Neural progenitor cell (in vitro differentiated cells): ENCODE results near the gene ZNF469. TPM values are rescaled to one million over a fixed set of nuclear protein-coding genes. Genes with fewer than 3 reads are reported as not detected.

Experiments
- DNase-seq: peaks from one replicate; pipeline ENCODE4 v3.0.0-alpha.2; 2016; ENCODE audit warnings: low spot score
- H2AFZ ChIP-seq: fragments of 200-600 bp; sonication (generic); replicated peaks from 2 replicates; pipeline ENCODE4 v1.6.1; 2016; ENCODE audit warnings: antibody characterized with exemption
- H3F3A ChIP-seq: fragments of 200-600 bp; sonication (generic); 2 replicates; pipeline ENCODE4 v1.6.1; 2016; ENCODE audit warnings: antibody characterized with exemption, low read depth
- H3K27ac ChIP-seq: fragments of 200-600 bp; sonication (generic); 2 replicates; pipeline ENCODE4 v1.5.1; 2016; ENCODE audit warnings: mild to moderate bottlenecking
- H3K27me3 ChIP-seq: fragments of 200-600 bp; sonication (generic); 2 replicates; pipeline ENCODE4 v1.6.1; 2016; ENCODE audit warnings: mild to moderate bottlenecking, moderate library complexity
- H3K36me3 ChIP-seq: fragments of 200-600 bp; sonication (generic); 2 replicates; pipeline ENCODE4 v1.5.1; 2016
- H3K4me1 ChIP-seq: fragments of 200-600 bp; sonication (generic); 2 replicates; pipeline ENCODE4 v1.6.1; 2016; ENCODE audit warnings: mixed run types
- H3K4me2 ChIP-seq: fragments of 200-600 bp; sonication (generic); 2 replicates; pipeline ENCODE4 v1.6.1; 2016
- H3K4me3 ChIP-seq: fragments of 200-600 bp; sonication (generic); 2 replicates; pipeline ENCODE4 v1.5.1; 2016
- H3K79me2 ChIP-seq: fragments of 200-600 bp; sonication (generic); 2 replicates; pipeline ENCODE4 v1.6.1; 2016; ENCODE audit warnings: low read depth
- H3K9ac ChIP-seq: fragments of 200-600 bp; sonication (generic); 2 replicates; pipeline ENCODE4 v1.6.1; 2016
- H3K9me3 ChIP-seq: fragments of 200-600 bp; sonication (generic); 2 replicates; pipeline ENCODE4 v1.5.1; 2016; ENCODE audit warnings: low read depth
- H4K20me1 ChIP-seq: fragments of 200-600 bp; sonication (generic); 2 replicates; pipeline ENCODE4 v1.6.1; 2016; ENCODE audit warnings: low read depth
- H3K27ac Mint-ChIP-seq: 3 replicates; pipeline ENCODE4 v1.8.0; 2021; ENCODE audit warnings: mixed read lengths
- H3K27me3 Mint-ChIP-seq: 2 replicates; pipeline ENCODE4 v1.8.0; 2022; ENCODE audit warnings: low read depth, mild to moderate bottlenecking, inconsistent platforms, moderate library complexity, mixed read lengths; ENCODE audit not compliant: insufficient read depth
- H3K36me3 Mint-ChIP-seq: 3 replicates; pipeline ENCODE4 v1.8.0; 2021; ENCODE audit warnings: mixed read lengths
- H3K4me1 Mint-ChIP-seq: 3 replicates; pipeline ENCODE4 v1.8.0; 2021; ENCODE audit warnings: mixed read lengths
- H3K4me3 Mint-ChIP-seq: 3 replicates; pipeline ENCODE4 v1.8.0; 2021; ENCODE audit warnings: mild to moderate bottlenecking, moderate library complexity, mixed read lengths
- H3K9me3 Mint-ChIP-seq: 3 replicates; pipeline ENCODE4 v1.8.0; 2020; ENCODE audit warnings: mixed read lengths
- EZH2 ChIP-seq: fragments of 200-600 bp; sonication (generic); IDR thresholded peaks from 2 replicates; pipeline ENCODE4 v1.6.1; 2017; ENCODE audit warnings: antibody characterized with exemption, mild to moderate bottlenecking, moderate library complexity
- EZH2phosphoT487 ChIP-seq: fragments of 200-600 bp; sonication (generic); IDR thresholded peaks from 2 replicates; pipeline ENCODE4 v1.6.1; 2017; ENCODE audit warnings: antibody characterized with exemption
- total RNA-seq: library from RNA; depleted of rRNA; stranded (reverse); fragments of >200 nt; gene quantifications from 2 replicates; pipeline ENCODE4 v1.2.3, GENCODE V29; 2015; ENCODE audit warnings: low replicate concordance
- TF ChIP-seq, protein P1 (sequence below): fragments of 200-600 bp; sonication (generic); IDR thresholded peaks from 2 replicates; pipeline ENCODE4 v1.5.1; 2017; ENCODE audit warnings: antibody characterized with exemption, mild to moderate bottlenecking

ZNF469 gene
- total RNA-seq, 1 donor from 2014 or later, result 0.02 TPM

DNA sequence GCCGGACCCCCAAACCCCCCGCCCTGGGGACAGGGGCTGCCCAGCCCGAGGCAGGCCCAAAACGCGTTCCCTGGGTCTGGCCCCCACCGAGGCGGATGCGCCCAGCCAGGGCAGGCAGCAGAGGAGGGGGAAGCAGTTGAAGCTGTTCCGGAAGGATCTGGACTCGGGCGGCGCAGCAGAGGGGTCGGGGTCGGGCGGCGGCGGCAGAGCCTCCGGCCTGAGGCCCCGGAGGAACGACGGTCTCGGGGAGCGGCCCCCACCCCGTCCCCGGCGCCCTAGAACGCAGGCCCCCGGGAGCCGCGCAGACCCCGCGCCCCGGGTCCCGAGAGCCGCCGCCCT, 47.4 kb downstream of the ZNF469 start:
- no peaks in the 10 kb centered on the region for H3F3A ChIP-seq
- Mint-ChIP-seq H3K9me3 (no peaks in the 10 kb centered on the region), H3K4me3 (no peak overlapping the region), H3K27me3 (peaks cover 2% of the 10 kb centered on the region), H3K4me1 (no peaks in the 10 kb centered on the region), H3K36me3 (no peaks in the 10 kb centered on the region), H3K27ac (no peak overlapping the region)
- no peak for TF ChIP-seq EZH2
- TF ChIP-seq EZH2phosphoT487, result no peak
- TF ChIP-seq, protein P1, sequence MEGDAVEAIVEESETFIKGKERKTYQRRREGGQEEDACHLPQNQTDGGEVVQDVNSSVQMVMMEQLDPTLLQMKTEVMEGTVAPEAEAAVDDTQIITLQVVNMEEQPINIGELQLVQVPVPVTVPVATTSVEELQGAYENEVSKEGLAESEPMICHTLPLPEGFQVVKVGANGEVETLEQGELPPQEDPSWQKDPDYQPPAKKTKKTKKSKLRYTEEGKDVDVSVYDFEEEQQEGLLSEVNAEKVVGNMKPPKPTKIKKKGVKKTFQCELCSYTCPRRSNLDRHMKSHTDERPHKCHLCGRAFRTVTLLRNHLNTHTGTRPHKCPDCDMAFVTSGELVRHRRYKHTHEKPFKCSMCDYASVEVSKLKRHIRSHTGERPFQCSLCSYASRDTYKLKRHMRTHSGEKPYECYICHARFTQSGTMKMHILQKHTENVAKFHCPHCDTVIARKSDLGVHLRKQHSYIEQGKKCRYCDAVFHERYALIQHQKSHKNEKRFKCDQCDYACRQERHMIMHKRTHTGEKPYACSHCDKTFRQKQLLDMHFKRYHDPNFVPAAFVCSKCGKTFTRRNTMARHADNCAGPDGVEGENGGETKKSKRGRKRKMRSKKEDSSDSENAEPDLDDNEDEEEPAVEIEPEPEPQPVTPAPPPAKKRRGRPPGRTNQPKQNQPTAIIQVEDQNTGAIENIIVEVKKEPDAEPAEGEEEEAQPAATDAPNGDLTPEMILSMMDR, result no peak
- no peak overlapping the region for H3K27ac ChIP-seq
- H3K4me2 ChIP-seq, result no peak overlapping the region
- H4K20me1 ChIP-seq, result no peaks in the 10 kb centered on the region
- DNase-seq, result no peak
- no peaks in the 10 kb centered on the region for H3K79me2 ChIP-seq
- H3K9ac ChIP-seq, result no peak overlapping the region
- no peak overlapping the region for H2AFZ ChIP-seq
- H3K9me3 ChIP-seq, result no peaks in the 10 kb centered on the region
- no peak overlapping the region for H3K4me3 ChIP-seq
- no peaks in the 10 kb centered on the region for H3K36me3 ChIP-seq
- no peaks in the 10 kb centered on the region for H3K4me1 ChIP-seq
- H3K27me3 ChIP-seq, result no peaks in the 10 kb centered on the region

GRCh38 chr16:88430524-88431446, 48.0 kb downstream of the ZNF469 start:
- H3K4me1 ChIP-seq, result no peaks in the 10 kb centered on the region
- no peak overlapping the region for H3K4me2 ChIP-seq
- DNase-seq, result no peak
- H3F3A ChIP-seq, result no peaks in the 10 kb centered on the region
- H3K36me3 ChIP-seq, result no peaks in the 10 kb centered on the region
- Mint-ChIP-seq H3K27ac (no peak overlapping the region), H3K9me3 (no peaks in the 10 kb centered on the region), H3K27me3 (peaks cover 4% of the 10 kb centered on the region), H3K36me3 (no peaks in the 10 kb centered on the region), H3K4me3 (no peak overlapping the region), H3K4me1 (no peaks in the 10 kb centered on the region)
- H3K79me2 ChIP-seq, result no peaks in the 10 kb centered on the region
- H3K9me3 ChIP-seq, result no peaks in the 10 kb centered on the region
- TF ChIP-seq EZH2 (no peak), EZH2phosphoT487 (no peak)
- TF ChIP-seq, protein P1, result no peak
- no peaks in the 10 kb centered on the region for H4K20me1 ChIP-seq
- H3K27ac ChIP-seq, result no peak overlapping the region
- no peak overlapping the region for H3K9ac ChIP-seq
- H3K27me3 ChIP-seq, result no peaks in the 10 kb centered on the region
- no peak overlapping the region for H3K4me3 ChIP-seq
- no peak overlapping the region for H2AFZ ChIP-seq

- Histone ChIP-seq H3K27ac (no peak overlapping the region), H3K4me2 (no peak overlapping the region), H3K9ac (no peak overlapping the region), H3K36me3 (no peaks in the 10 kb centered on the region), H4K20me1 (no peaks in the 10 kb centered on the region), H2AFZ (no peak overlapping the region), H3F3A (no peaks in the 10 kb centered on the region), H3K27me3 (no peaks in the 10 kb centered on the region), H3K4me1 (no peaks in the 10 kb centered on the region), H3K4me3 (no peak overlapping the region), H3K79me2 (no peaks in the 10 kb centered on the region), H3K9me3 (no peaks in the 10 kb centered on the region)
- H3K4me3 Mint-ChIP-seq, result no peak overlapping the region
- no peak for DNase-seq
- H3K9me3 Mint-ChIP-seq, result no peaks in the 10 kb centered on the region
- H3K27me3 Mint-ChIP-seq, result peaks cover 4% of the 10 kb centered on the region
- no peak overlapping the region for H3K27ac Mint-ChIP-seq
- TF ChIP-seq EZH2, result no peak
- TF ChIP-seq, protein P1, result no peak
- TF ChIP-seq EZH2phosphoT487, result no peak
- H3K36me3 Mint-ChIP-seq, result no peaks in the 10 kb centered on the region
- H3K4me1 Mint-ChIP-seq, result no peaks in the 10 kb centered on the region
Measured at GRCh38 chr16:88431651-88432050, 48.9 kb downstream of the ZNF469 start.
